Testis (tissue), 2 donors: Measurements from ENCODE around the gene AK9.

Source experiments
- CTCF ChIP-seq, 3 experiments: fragments of 450-650 bp in 2 of 3; fragments of 200-600 bp in 1 of 3; sonication (generic) in 1 of 3; IDR thresholded peaks; one replicate each; pipeline ENCODE4 v1.5.1; 2016 to 2019; ENCODE audit warnings: antibody characterized with exemption in 3 of 3, mild to moderate bottlenecking in 2 of 3, moderate library complexity in 1 of 3
- POLR2A ChIP-seq: fragments of 450-650 bp; IDR thresholded peaks from one replicate; pipeline ENCODE4 v1.6.1; 2017; ENCODE audit warnings: antibody characterized with exemption, mild to moderate bottlenecking, moderate library complexity

- TF ChIP-seq CTCF (IDR thresholded peaks at IDR 0.05) (no peak), POLR2A (no peak)
Observed at GRCh38 chr6:109456710-109457561, 234.1 kb downstream of the AK9 start.
